HEK293 (cell line): ENCODE measurements around the gene ZNHIT1.

ENCODE experiments used
- CTCF ChIA-PET: fragments of 350-600 bp; formaldehyde crosslinking; extraction: SDS; loops from one replicate; lab custom pipeline; 2021; ENCODE audit warnings: antibody characterized with exemption; lab: Yijun Ruan, JAX
- POLR2A ChIA-PET: fragments of 300-600 bp; formaldehyde crosslinking; extraction: SDS; loops from one replicate; lab custom pipeline; 2020; ENCODE audit warnings: antibody characterized with exemption, inconsistent platforms; lab: Yijun Ruan, JAX
- H3K27ac ChIP-seq: fragments of 200-500 bp; sonication (Bioruptor generic); 2 replicates; pipeline ENCODE4 v1.5.1; 2014; ENCODE audit warnings: low read depth, low read length, control low read depth, inconsistent platforms; ENCODE audit errors: extremely low read depth
- H3K36me3 ChIP-seq, 2 experiments: fragments of 200-500 bp in 1 of 2; sonication (Bioruptor generic) in 1 of 2; 1 replicate in 1 of 2; 2 replicates in 1 of 2; pipeline ENCODE4 v1.5.1; 2014 to 2017; ENCODE audit warnings: inconsistent platforms in 2 of 2, low read length in 2 of 2; ENCODE audit not compliant: control insufficient read depth in 2 of 2, insufficient read depth in 1 of 2
- H3K4me1 ChIP-seq: fragments of 200-500 bp; sonication (Bioruptor generic); 2 replicates; pipeline ENCODE4 v1.5.1; 2014; ENCODE audit warnings: mild to moderate bottlenecking, low read length, inconsistent platforms; ENCODE audit not compliant: control insufficient read depth, insufficient read depth
- H3K4me3 ChIP-seq: 2 replicates; pipeline ENCODE4 v1.5.1; 2011; ENCODE audit warnings: low read depth, mild to moderate bottlenecking, control low read depth, low read length, moderate library complexity
- H3K9me3 ChIP-seq: fragments of 200-500 bp; sonication (Bioruptor generic); 2 replicates; pipeline ENCODE4 v1.5.1; 2014; ENCODE audit warnings: low read depth, low read length, inconsistent platforms; ENCODE audit not compliant: control insufficient read depth, insufficient read depth
- ATF2 ChIP-seq: fragments of 450-650 bp; formaldehyde crosslinking; IDR thresholded peaks from 2 replicates; pipeline ENCODE4 v1.5.1; 2016; ENCODE audit warnings: missing biosample characterization, missing genetic modification characterization, low read depth
- OVOL3 ChIP-seq: fragments of 450-650 bp; formaldehyde crosslinking; IDR thresholded peaks from 2 replicates; pipeline ENCODE4 v1.5.1; 2016; ENCODE audit warnings: missing biosample characterization, missing genetic modification characterization
- REST ChIP-seq: fragments of 450-650 bp; formaldehyde crosslinking; IDR thresholded peaks from 2 replicates; pipeline ENCODE4 v1.5.1; 2016; ENCODE audit warnings: missing biosample characterization, missing genetic modification characterization
- ZIC2 ChIP-seq: fragments of 450-650 bp; formaldehyde crosslinking; IDR thresholded peaks from 2 replicates; pipeline ENCODE4 v1.5.1; 2016; ENCODE audit warnings: missing biosample characterization, missing genetic modification characterization
- ZNF148 ChIP-seq: fragments of 450-650 bp; formaldehyde crosslinking; IDR thresholded peaks from 2 replicates; pipeline ENCODE4 v1.5.0; 2017; ENCODE audit warnings: missing biosample characterization, missing genetic modification characterization, borderline replicate concordance
- ZNF169 ChIP-seq: fragments of 450-650 bp; formaldehyde crosslinking; IDR thresholded peaks from 2 replicates; pipeline ENCODE4 v1.5.1; 2016; ENCODE audit warnings: missing biosample characterization, missing genetic modification characterization
- ZNF362 ChIP-seq: fragments of 450-650 bp; formaldehyde crosslinking; IDR thresholded peaks from 2 replicates; pipeline ENCODE4 v1.5.1; 2016; ENCODE audit warnings: missing biosample characterization, missing genetic modification characterization
- ZNF416 ChIP-seq: fragments of 450-650 bp; formaldehyde crosslinking; IDR thresholded peaks from 2 replicates; pipeline ENCODE4 v1.5.1; 2016; ENCODE audit warnings: missing biosample characterization, missing genetic modification characterization
- ZNF449 ChIP-seq: fragments of 450-650 bp; formaldehyde crosslinking; IDR thresholded peaks from 2 replicates; pipeline ENCODE4 v1.5.1; 2017; ENCODE audit warnings: missing biosample characterization, mild to moderate bottlenecking, missing genetic modification characterization, moderate library complexity
- ZNF558 ChIP-seq: fragments of 450-650 bp; formaldehyde crosslinking; IDR thresholded peaks from 2 replicates; pipeline ENCODE4 v1.5.1; 2016; ENCODE audit warnings: missing biosample characterization, missing genetic modification characterization
- ZNF610 ChIP-seq: fragments of 450-650 bp; formaldehyde crosslinking; IDR thresholded peaks from 2 replicates; pipeline ENCODE4 v1.5.1; 2016; ENCODE audit warnings: missing biosample characterization, missing genetic modification characterization, borderline replicate concordance
- ZNF658 ChIP-seq: fragments of 450-650 bp; formaldehyde crosslinking; IDR thresholded peaks from 2 replicates; pipeline ENCODE4; 2016; ENCODE audit warnings: missing biosample characterization, missing genetic modification characterization
- ZNF792 ChIP-seq: fragments of 450-650 bp; formaldehyde crosslinking; IDR thresholded peaks from 2 replicates; pipeline ENCODE4 v1.5.1; 2016; ENCODE audit warnings: missing biosample characterization, missing genetic modification characterization
- ZSCAN23 ChIP-seq: fragments of 450-650 bp; formaldehyde crosslinking; IDR thresholded peaks from 2 replicates; pipeline ENCODE4 v1.5.1; 2016; ENCODE audit warnings: missing biosample characterization, missing genetic modification characterization

Gene ZNHIT1

GRCh38 chr7:101222275-101222830 is 4.4 kb downstream of the ZNHIT1 start (continued):
- TF ChIP-seq REST (tag by site-specific recombination) (no peak), ZNF416 (no peak)

GRCh38 chr7:101223528-101223927 is 5.6 kb downstream of the ZNHIT1 start:
- TF ChIP-seq ZNF610 (no peak), OVOL3 (tag by site-specific recombination) (no peak), ZNF792 (tag by site-specific recombination) (no peak), ZNF362 (tag by site-specific recombination) (no peak), ZNF658 (tag by site-specific recombination) (no peak), ZNF449 (tag by site-specific recombination) (no peak), ZNF558 (no peak), ZNF148 (tag by site-specific recombination) (no peak), ZSCAN23 (tag by site-specific recombination) (no peak), ZIC2 (no peak), ATF2 (tag by site-specific recombination) (no peak), ZNF169 (no peak)
- ChIA-PET POLR2A (no interaction called here), CTCF (interaction anchor here (1.2 kb wide), 1 partner anchor 20 kb away, joined by 4 read pairs; no protein-coding TSS in a partner anchor)
- H3K27ac ChIP-seq = no peak overlapping the region
- no peaks in the 10 kb centered on the region for H3K9me3 ChIP-seq
- peaks cover 3 to 24% of the 10 kb centered on the region in 2 experiments; a peak in 2 of 3 replicates for H3K36me3 ChIP-seq
- H3K4me3 ChIP-seq = no peak overlapping the region
- no peaks in the 10 kb centered on the region for H3K4me1 ChIP-seq
